GM23248 (cell line): Measurements from ENCODE around the gene C5AR2.

Experiments used
- EZH2 ChIP-seq: fragments of 200-600 bp; sonication (generic); IDR thresholded peaks from 2 replicates; pipeline ENCODE4 v1.6.1; 2018; ENCODE audit warnings: antibody characterized with exemption, mild to moderate bottlenecking; ENCODE audit not compliant: insufficient read depth, poor library complexity, severe bottlenecking
- EZH2phosphoT487 ChIP-seq: fragments of 200-600 bp; sonication (generic); IDR thresholded peaks from 2 replicates; pipeline ENCODE4 v1.6.1; 2018; ENCODE audit warnings: antibody characterized with exemption, moderate library complexity, mild to moderate bottlenecking, low read depth; ENCODE audit not compliant: insufficient read depth

GRCh38 chr19:47310323-47310722, 21.7 kb upstream of the C5AR2 start:
- TF ChIP-seq EZH2 (no peak), EZH2phosphoT487 (no peak)
